SU-DHL-6 (cell line): ENCODE data around the gene RNF227.

Source experiments
- H2AFZ ChIP-seq: fragments of 200-600 bp; sonication (generic); 2 replicates; pipeline ENCODE4 v1.6.1; 2014; ENCODE audit warnings: low read depth, mild to moderate bottlenecking, moderate library complexity, mixed read lengths, antibody characterized with exemption, low read length; ENCODE audit not compliant: severe bottlenecking
- H3F3A ChIP-seq: fragments of 200-600 bp; shearing (Covaris generic); 2 replicates; pipeline ENCODE4 v1.6.0; 2016; ENCODE audit warnings: antibody characterized with exemption, mild to moderate bottlenecking; ENCODE audit not compliant: insufficient read depth
- H3K27ac ChIP-seq: fragments of 200-600 bp; sonication (generic); 2 replicates; pipeline ENCODE4 v1.5.1; 2016; ENCODE audit warnings: low read depth, mild to moderate bottlenecking, low read length, moderate library complexity, mixed read lengths
- H3K27me3 ChIP-seq: fragments of 200-600 bp; sonication (generic), shearing (Covaris generic); 2 replicates; pipeline ENCODE4 v1.6.0; 2014; ENCODE audit warnings: mild to moderate bottlenecking, low read length
- H3K36me3 ChIP-seq: fragments of 200-600 bp; sonication (generic); 2 replicates; pipeline ENCODE4 v1.6.1; 2014; ENCODE audit warnings: mild to moderate bottlenecking, low read length, mixed read lengths
- H3K4me2 ChIP-seq: fragments of 300-600, 200-600 bp; shearing (Covaris generic), sonication (generic); 2 replicates; pipeline ENCODE4 v1.6.0; 2014; ENCODE audit warnings: low read length, low read depth, mild to moderate bottlenecking; ENCODE audit not compliant: poor library complexity, severe bottlenecking
- H3K4me3 ChIP-seq: fragments of 200-600 bp; sonication (generic); 2 replicates; pipeline ENCODE4 v1.5.1; 2014; ENCODE audit warnings: antibody characterized with exemption, low read length, mild to moderate bottlenecking, mixed read lengths; ENCODE audit not compliant: insufficient read depth, poor library complexity, severe bottlenecking
- H3K79me2 ChIP-seq: fragments of 200-600 bp; sonication (generic); 2 replicates; pipeline ENCODE4 v1.6.1; 2014; ENCODE audit warnings: mild to moderate bottlenecking, low read length, moderate library complexity; ENCODE audit not compliant: insufficient read depth
- H3K9ac ChIP-seq: fragments of 200-600 bp; sonication (generic); 2 replicates; pipeline ENCODE4 v1.7.0; 2014; ENCODE audit warnings: mild to moderate bottlenecking, low read length
- H3K9me2 ChIP-seq: fragments of 200-600 bp; sonication (generic); replicated peaks from 2 replicates; pipeline ENCODE4 v1.6.1; 2014; ENCODE audit warnings: low read length; ENCODE audit not compliant: insufficient read depth
- H3K9me3 ChIP-seq: fragments of 200-600 bp; sonication (generic); 2 replicates; pipeline ENCODE4 v1.6.1; 2014; ENCODE audit warnings: low read length, mixed read lengths; ENCODE audit not compliant: insufficient read depth
- H4K20me1 ChIP-seq: fragments of 200-600 bp; sonication (generic); 2 replicates; pipeline ENCODE4 v1.6.1; 2014; ENCODE audit warnings: low read depth, mild to moderate bottlenecking, antibody characterized with exemption, low read length, moderate library complexity, mixed read lengths
- CTCF ChIP-seq: fragments of 200-600 bp; sonication (generic); IDR thresholded peaks from one replicate; pipeline ENCODE4 v1.5.1; 2017; ENCODE audit warnings: antibody characterized with exemption, mild to moderate bottlenecking, low read length, moderate library complexity; ENCODE audit not compliant: insufficient read depth, poor library complexity, severe bottlenecking
- EZH2phosphoT487 ChIP-seq: fragments of 200-600 bp; sonication (generic), shearing (Covaris generic); conservative IDR thresholded peaks from 2 replicates; pipeline ENCODE4 v1.6.1; 2018; ENCODE audit warnings: mild to moderate bottlenecking, antibody characterized with exemption, low read length, moderate library complexity, mixed read lengths

RNF227 gene

GRCh38 chr17:7885367-7886226, 30.5 kb downstream of the RNF227 start:
- H3K4me3 ChIP-seq = peak overlapping the region; percentile 77
- no peaks in the 10 kb centered on the region for H3K36me3 ChIP-seq
- peaks cover 49% of the 10 kb centered on the region for H3K79me2 ChIP-seq
- peak overlapping the region; percentile 86 for H3K4me2 ChIP-seq
- peak overlapping the region; percentile 28 for H2AFZ ChIP-seq
- no peaks in the 10 kb centered on the region for H3K27me3 ChIP-seq
- no peak for TF ChIP-seq CTCF
- no peak for TF ChIP-seq EZH2phosphoT487
- H3K27ac ChIP-seq = peak overlapping the region; percentile 85
- no peaks in the 10 kb centered on the region for H3K9me2 ChIP-seq
- H3K9ac ChIP-seq = peak overlapping the region; percentile 85
- no peaks in the 10 kb centered on the region for H4K20me1 ChIP-seq
- peaks cover 46% of the 10 kb centered on the region for H3F3A ChIP-seq
- H3K9me3 ChIP-seq = no peaks in the 10 kb centered on the region

GRCh38 chr17:7884581-7885366, 31.3 kb downstream of the RNF227 start:
- Histone ChIP-seq H3K4me2 (peak overlapping the region; percentile 96), H3K27me3 (no peaks in the 10 kb centered on the region), H4K20me1 (no peaks in the 10 kb centered on the region), H2AFZ (no peak overlapping the region), H3F3A (peaks cover 54% of the 10 kb centered on the region), H3K9me2 (no peaks in the 10 kb centered on the region), H3K9me3 (no peaks in the 10 kb centered on the region), H3K9ac (peak overlapping the region; percentile 85), H3K4me3 (peak overlapping the region; percentile 77), H3K27ac (peak overlapping the region; percentile 85), H3K36me3 (no peaks in the 10 kb centered on the region), H3K79me2 (peaks cover 49% of the 10 kb centered on the region)
- no peak for TF ChIP-seq CTCF
- TF ChIP-seq EZH2phosphoT487 = no peak

GRCh38 chr17:7883781-7884386, 32.2 kb downstream of the RNF227 start:
- H3K9ac ChIP-seq = peak overlapping the region; percentile 57
- no peaks in the 10 kb centered on the region for H3K9me3 ChIP-seq
- TF ChIP-seq CTCF (no peak), EZH2phosphoT487 (no peak)
- H2AFZ ChIP-seq = no peak overlapping the region
- peak overlapping the region; percentile 96 for H3K4me2 ChIP-seq
- H4K20me1 ChIP-seq = no peaks in the 10 kb centered on the region
- peaks cover 56% of the 10 kb centered on the region for H3F3A ChIP-seq
- H3K36me3 ChIP-seq = peaks cover 5% of the 10 kb centered on the region; the same call in 1 of the 2 replicates
- H3K79me2 ChIP-seq = peaks cover 43% of the 10 kb centered on the region
- no peaks in the 10 kb centered on the region for H3K27me3 ChIP-seq
- H3K4me3 ChIP-seq = peak overlapping the region; percentile 49
- H3K27ac ChIP-seq = peak overlapping the region; percentile 85
- H3K9me2 ChIP-seq = no peaks in the 10 kb centered on the region
